Caki2 (cell line): ENCODE results near the gene GOLGA3. TPM values are rescaled to one million over a fixed set of nuclear protein-coding genes. Genes with fewer than 3 reads are reported as not detected.
A peak's percentile ranks its signal among the peaks of the same experiment; 100 is the strongest.
"Not testable (repeated sequence)": the region's sequence is repeated elsewhere in the genome, so short reads cannot be mapped to it uniquely, and the experiment has no call there.

Experiments
- DNase-seq: peaks from one replicate; pipeline ENCODE4 v3.0.0-alpha.2; 2015; ENCODE audit warnings: low read depth
- in situ Hi-C: cut with HindIII; loops from 2 replicates; pipeline ENCODE4 v1.10.0; 2016; ENCODE audit warnings: low sequenced_read_pairs, low pct_unique_long_range_greater_than_20kb, mixed read lengths
- total RNA-seq: library from RNA; depleted of rRNA; stranded (reverse); fragments of >200 nt; shearing (Covaris generic); gene quantifications from 2 replicates; pipeline ENCODE4 v1.2.3, GENCODE V29; 2014; ENCODE audit warnings: low replicate concordance; rRNA removed

The GOLGA3 gene, protein sequence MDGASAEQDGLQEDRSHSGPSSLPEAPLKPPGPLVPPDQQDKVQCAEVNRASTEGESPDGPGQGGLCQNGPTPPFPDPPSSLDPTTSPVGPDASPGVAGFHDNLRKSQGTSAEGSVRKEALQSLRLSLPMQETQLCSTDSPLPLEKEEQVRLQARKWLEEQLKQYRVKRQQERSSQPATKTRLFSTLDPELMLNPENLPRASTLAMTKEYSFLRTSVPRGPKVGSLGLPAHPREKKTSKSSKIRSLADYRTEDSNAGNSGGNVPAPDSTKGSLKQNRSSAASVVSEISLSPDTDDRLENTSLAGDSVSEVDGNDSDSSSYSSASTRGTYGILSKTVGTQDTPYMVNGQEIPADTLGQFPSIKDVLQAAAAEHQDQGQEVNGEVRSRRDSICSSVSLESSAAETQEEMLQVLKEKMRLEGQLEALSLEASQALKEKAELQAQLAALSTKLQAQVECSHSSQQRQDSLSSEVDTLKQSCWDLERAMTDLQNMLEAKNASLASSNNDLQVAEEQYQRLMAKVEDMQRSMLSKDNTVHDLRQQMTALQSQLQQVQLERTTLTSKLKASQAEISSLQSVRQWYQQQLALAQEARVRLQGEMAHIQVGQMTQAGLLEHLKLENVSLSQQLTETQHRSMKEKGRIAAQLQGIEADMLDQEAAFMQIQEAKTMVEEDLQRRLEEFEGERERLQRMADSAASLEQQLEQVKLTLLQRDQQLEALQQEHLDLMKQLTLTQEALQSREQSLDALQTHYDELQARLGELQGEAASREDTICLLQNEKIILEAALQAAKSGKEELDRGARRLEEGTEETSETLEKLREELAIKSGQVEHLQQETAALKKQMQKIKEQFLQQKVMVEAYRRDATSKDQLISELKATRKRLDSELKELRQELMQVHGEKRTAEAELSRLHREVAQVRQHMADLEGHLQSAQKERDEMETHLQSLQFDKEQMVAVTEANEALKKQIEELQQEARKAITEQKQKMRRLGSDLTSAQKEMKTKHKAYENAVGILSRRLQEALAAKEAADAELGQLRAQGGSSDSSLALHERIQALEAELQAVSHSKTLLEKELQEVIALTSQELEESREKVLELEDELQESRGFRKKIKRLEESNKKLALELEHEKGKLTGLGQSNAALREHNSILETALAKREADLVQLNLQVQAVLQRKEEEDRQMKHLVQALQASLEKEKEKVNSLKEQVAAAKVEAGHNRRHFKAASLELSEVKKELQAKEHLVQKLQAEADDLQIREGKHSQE (N-terminal part only)
- 46.0 and 57.2 TPM in 2 replicates for total RNA-seq

GRCh38 chr12:132828706-132829534, at the start of gene GOLGA3:
Gene GOLGA3 (minus strand): TSS chr12:132828869. CDS start chr12:132822128, 6,741 bp downstream.
- DNase-seq = peak; percentile 89
- in situ Hi-C loops = no loop called here

DNA sequence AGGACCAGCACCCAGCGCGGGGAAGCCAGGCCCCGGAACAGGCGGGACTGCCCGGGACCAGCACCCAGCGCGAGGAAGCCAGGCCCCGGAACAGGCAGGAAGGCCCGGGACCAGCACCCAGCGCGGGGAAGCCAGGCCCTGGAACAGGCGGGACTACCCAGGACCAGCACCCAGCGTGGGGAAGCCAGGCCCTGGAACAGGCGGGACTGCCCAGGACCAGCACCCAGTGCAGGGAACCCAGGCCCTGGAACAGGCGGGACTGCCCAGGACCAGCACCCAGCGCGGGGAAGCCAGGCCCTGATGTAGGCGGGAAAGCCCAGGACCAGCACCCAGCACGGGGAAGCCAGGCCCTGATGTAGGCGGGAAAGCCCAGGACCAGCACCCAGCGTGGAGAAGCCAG, 46.0 kb upstream of the GOLGA3 start:
- DNase-seq, in situ Hi-C loops: not testable (repeated sequence)

- in situ Hi-C loops = no loop called here
Measured at GRCh38 chr12:132874175-132874574, 45.5 kb upstream of the GOLGA3 start.

GRCh38 chr12:132873724-132874123, 45.1 kb upstream of the GOLGA3 start:
- in situ Hi-C loops = no loop called here

More at GRCh38 chr12:132874175-132874574, 45.5 kb upstream of the GOLGA3 start:
- no peak for DNase-seq

GRCh38 chr12:132872975-132873421, 44.3 kb upstream of the GOLGA3 start:
- in situ Hi-C loops = no loop called here
- DNase-seq = no peak

More at GRCh38 chr12:132873724-132874123, 45.1 kb upstream of the GOLGA3 start:
- DNase-seq = no peak

DNA sequence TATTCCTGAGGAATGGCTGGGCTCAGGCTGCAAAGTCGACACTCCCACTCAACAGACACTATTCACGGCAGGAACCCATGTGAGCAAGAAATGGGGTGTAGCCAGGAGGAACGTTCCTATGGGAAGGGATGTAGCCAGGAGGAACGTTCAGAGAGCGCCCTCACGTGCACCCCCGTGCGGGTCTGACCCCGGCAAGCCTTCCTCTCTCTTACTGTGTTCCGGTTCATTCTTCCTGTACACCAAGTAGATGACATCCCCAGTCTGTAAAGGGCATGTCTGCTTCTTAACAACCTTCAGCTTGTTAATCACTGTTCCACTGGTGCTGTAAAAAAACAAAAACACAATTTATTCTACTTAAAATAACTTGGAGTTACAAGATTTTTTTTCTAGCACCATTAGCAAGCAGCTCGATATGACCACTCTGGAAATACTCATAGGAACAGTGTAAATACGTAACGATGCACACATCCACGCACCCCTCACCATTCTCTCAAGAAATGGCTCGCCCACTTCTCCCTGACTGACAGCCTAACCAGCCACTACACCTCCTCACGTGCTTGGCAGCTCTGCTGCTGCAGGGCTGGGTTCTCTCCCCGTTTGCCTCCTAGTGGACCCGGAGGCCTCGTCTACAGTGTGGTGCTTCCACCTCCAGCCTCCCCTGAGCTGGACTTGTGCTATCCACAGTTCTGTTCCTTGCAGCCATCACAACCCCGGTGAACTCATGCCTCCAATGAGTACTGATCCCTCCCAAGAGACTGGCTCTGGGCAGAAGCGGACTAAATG, 43.6 kb upstream of the GOLGA3 start:
- no peak for DNase-seq
- in situ Hi-C loops = no loop called here

GRCh38 chr12:132869551-132869950, 40.9 kb upstream of the GOLGA3 start:
- DNase-seq = no peak
- in situ Hi-C loops = no loop called here

GRCh38 chr12:132866251-132866828, 37.7 kb upstream of the GOLGA3 start:
- in situ Hi-C loops = no loop called here
- DNase-seq = no peak

DNA sequence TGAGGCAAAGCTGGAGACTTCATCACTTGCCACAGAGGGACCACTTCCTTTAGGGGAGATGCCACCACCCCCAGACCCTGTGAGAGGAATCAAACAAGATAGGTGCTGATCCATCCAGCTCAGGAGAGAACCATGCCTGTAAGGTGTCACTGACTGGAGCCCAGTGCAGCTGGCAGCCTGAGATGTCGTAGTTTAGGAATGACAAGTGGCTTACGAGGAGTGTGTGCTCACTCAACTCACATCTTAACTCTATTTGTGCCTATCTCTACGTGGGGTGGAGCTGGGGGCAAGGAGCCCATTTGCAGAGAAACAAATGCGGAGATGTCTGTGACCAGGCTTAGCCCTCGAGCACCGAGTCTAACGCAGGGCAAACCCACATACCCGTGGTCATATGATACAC, 32.9 kb upstream of the GOLGA3 start:
- DNase-seq = no peak
- in situ Hi-C loops = no loop called here

GRCh38 chr12:132858718-132859266, 30.1 kb upstream of the GOLGA3 start:
- in situ Hi-C loops = no loop called here
- no peak for DNase-seq

DNA sequence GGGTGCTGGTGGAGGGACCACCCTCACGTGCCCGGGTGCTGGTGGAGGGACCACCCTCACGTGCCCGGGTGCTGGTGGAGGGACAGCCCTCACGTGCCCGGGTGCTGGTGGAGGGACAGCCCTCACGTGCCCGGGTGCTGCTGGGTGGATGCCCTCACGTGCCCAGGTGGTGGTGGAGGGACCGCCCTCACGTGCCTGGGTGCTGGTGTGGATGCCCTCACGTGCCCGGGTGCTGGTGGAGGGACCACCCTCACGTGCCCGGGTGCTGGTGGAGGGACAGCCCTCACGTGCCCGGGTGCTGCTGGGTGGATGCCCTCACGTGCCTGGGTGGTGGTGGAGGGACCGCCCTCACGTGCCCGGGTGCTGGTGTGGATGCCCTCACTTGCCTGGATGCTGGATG, 28.4 kb upstream of the GOLGA3 start:
- in situ Hi-C loops, DNase-seq: not testable (repeated sequence)

DNA sequence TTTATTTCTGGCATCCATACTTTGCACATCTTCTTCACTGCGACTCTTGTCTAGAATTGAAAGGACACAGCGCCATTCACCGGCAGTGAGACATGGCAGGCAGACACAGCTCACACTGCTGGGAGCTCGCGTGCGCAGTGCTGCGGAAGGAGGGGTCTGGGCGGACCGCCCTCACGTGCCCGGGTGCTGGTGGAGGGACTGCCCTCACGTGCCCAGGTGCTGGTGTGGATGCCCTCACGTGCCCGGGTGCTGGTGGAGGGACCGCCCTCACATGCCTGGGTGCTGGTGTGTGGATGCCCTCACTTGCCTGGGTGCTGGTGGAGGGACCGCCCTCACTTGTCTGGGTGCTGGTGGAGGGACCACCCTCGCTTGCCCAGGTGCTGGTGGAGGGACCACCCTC, 27.9 kb upstream of the GOLGA3 start:
- DNase-seq = no peak
- in situ Hi-C loops = no loop called here

- DNase-seq, in situ Hi-C loops: not testable (repeated sequence)
Measured at GRCh38 chr12:132855211-132855610, 26.5 kb upstream of the GOLGA3 start.

GRCh38 chr12:132853285-132854092, 24.8 kb upstream of the GOLGA3 start:
- DNase-seq = no peak
- in situ Hi-C loops = no loop called here

GRCh38 chr12:132852496-132852895, 23.8 kb upstream of the GOLGA3 start:
- in situ Hi-C loops = no loop called here
- DNase-seq = no peak
